GM19099 (cell line): ENCODE data around the gene KRTAP10-1.
"Not testable (repeated sequence)": the region's sequence is repeated elsewhere in the genome, so short reads cannot be mapped to it uniquely, and the experiment has no call there.

ENCODE experiments used
- POLR2A ChIP-seq: IDR thresholded peaks from 3 replicates; pipeline ENCODE4 v1.6.1; 2011; ENCODE audit warnings: low read depth; ENCODE audit not compliant: insufficient read length; ENCODE audit errors: extremely low read depth

The KRTAP10-1 gene

GRCh38 chr21:44539991-44540666 lies at the start of gene KRTAP10-1:
Gene KRTAP10-1, minus strand, starts transcription at chr21:44540195. Its CDS starts 45 bp downstream, at chr21:44540150.
- no peak for TF ChIP-seq POLR2A

GRCh38 chr21:44589094-44589493 lies 49.1 kb upstream of the KRTAP10-1 start:
- no peak for TF ChIP-seq POLR2A

GRCh38 chr21:44585892-44586291 lies 45.9 kb upstream of the KRTAP10-1 start:
- no peak for TF ChIP-seq POLR2A

- no peak for TF ChIP-seq POLR2A
Measured at GRCh38 chr21:44583800-44584147, 43.8 kb upstream of the KRTAP10-1 start.

- no peak for TF ChIP-seq POLR2A
Measured at GRCh38 chr21:44583089-44583799, 43.2 kb upstream of the KRTAP10-1 start.

GRCh38 chr21:44582055-44582454 lies 42.1 kb upstream of the KRTAP10-1 start:
- no peak for TF ChIP-seq POLR2A

- TF ChIP-seq POLR2A = no peak
Measured at GRCh38 chr21:44581158-44581557, 41.2 kb upstream of the KRTAP10-1 start.

GRCh38 chr21:44580231-44580821 lies 40.3 kb upstream of the KRTAP10-1 start, which contains the start of gene KRTAP10-5:
Gene KRTAP10-5, minus strand, starts transcription at chr21:44580604. Its CDS starts 26 bp downstream, at chr21:44580578.
- not testable (repeated sequence) for TF ChIP-seq POLR2A

GRCh38 chr21:44579833-44580144 lies 39.8 kb upstream of the KRTAP10-1 start:
- no peak for TF ChIP-seq POLR2A

- TF ChIP-seq POLR2A = no peak
Measured at GRCh38 chr21:44579056-44579832, 39.2 kb upstream of the KRTAP10-1 start.

- no peak for TF ChIP-seq POLR2A
Measured at GRCh38 chr21:44578371-44579055, 38.5 kb upstream of the KRTAP10-1 start.

- no peak for TF ChIP-seq POLR2A
Measured at GRCh38 chr21:44576025-44576420, 36.0 kb upstream of the KRTAP10-1 start.

- no peak for TF ChIP-seq POLR2A
Measured at GRCh38 chr21:44575307-44576024, 35.5 kb upstream of the KRTAP10-1 start.
